ENCODE results near the gene CDC42EP5. TPM values are rescaled to one million over a fixed set of nuclear protein-coding genes. Genes with fewer than 3 reads are reported as not detected.

CDC42EP5 gene
- total RNA-seq, 1 experiment from 2014 or later: 11.5 TPM

GRCh38 chr19:54492568-54492967 lies 19.5 kb upstream of the CDC42EP5 start:
- no peaks in the 10 kb centered on the region for H3K4me1 Mint-ChIP-seq
- no peak overlapping the region for H3K4me3 Mint-ChIP-seq
- ATAC-seq (no peak), DNase-seq (ENCODE audit: low spot score) (no peak)
- H3K36me3 Mint-ChIP-seq: peaks cover 22% of the 10 kb centered on the region
- CTCF ChIA-PET: no interaction called here
- H3K27me3 Mint-ChIP-seq (ENCODE audit: low read depth): peaks cover 46% of the 10 kb centered on the region
- peaks cover 40% of the 10 kb centered on the region for H3K9me3 Mint-ChIP-seq
- TF ChIP-seq USF1 (CRISPR knock-in tag; IDR thresholded peaks at IDR 0.05): no peak
- TF ChIP-seq NFATC4 (CRISPR knock-in tag; IDR thresholded peaks at IDR 0.05): no peak
- TF ChIP-seq ERG (CRISPR knock-in tag; IDR thresholded peaks at IDR 0.05): no peak
- TF ChIP-seq CTCF (IDR thresholded peaks at IDR 0.05): no peak
- no peak for TF ChIP-seq USF2 (CRISPR knock-in tag; IDR thresholded peaks at IDR 0.05)
- no peak for TF ChIP-seq MLX (CRISPR knock-in tag; IDR thresholded peaks at IDR 0.05)
- no peak for TF ChIP-seq MYBL2 (CRISPR knock-in tag; IDR thresholded peaks at IDR 0.05)
- TF ChIP-seq SOX15 (CRISPR knock-in tag; IDR thresholded peaks at IDR 0.05): no peak
- H3K27ac Mint-ChIP-seq: no peak overlapping the region
- POLR2A ChIA-PET: no interaction called here

- ChIA-PET POLR2A (no interaction called here), CTCF (no interaction called here)
- Mint-ChIP-seq H3K4me1 (no peaks in the 10 kb centered on the region), H3K27me3 (ENCODE audit: low read depth) (peaks cover 51% of the 10 kb centered on the region), H3K9me3 (peaks cover 28% of the 10 kb centered on the region), H3K27ac (no peak overlapping the region), H3K36me3 (peaks cover 19% of the 10 kb centered on the region), H3K4me3 (no peak overlapping the region)
- TF ChIP-seq FOXJ3 (CRISPR knock-in tag; IDR thresholded peaks at IDR 0.05; ENCODE audit: borderline replicate concordance) (no peak), ZSCAN18 (CRISPR knock-in tag; IDR thresholded peaks at IDR 0.05) (no peak), ZBTB21 (CRISPR knock-in tag; IDR thresholded peaks at IDR 0.05; ENCODE audit: borderline replicate concordance) (no peak), ZNF232 (CRISPR knock-in tag; IDR thresholded peaks at IDR 0.05) (no peak), TCF7 (CRISPR knock-in tag; IDR thresholded peaks at IDR 0.05; ENCODE audit: low read depth) (no peak), SMAD3 (CRISPR knock-in tag; IDR thresholded peaks at IDR 0.05; ENCODE audit: borderline replicate concordance) (no peak), PRRX2 (CRISPR knock-in tag; IDR thresholded peaks at IDR 0.05) (no peak), ARID4B (CRISPR knock-in tag; IDR thresholded peaks at IDR 0.05; ENCODE audit: borderline replicate concordance) (no peak), MXD4 (CRISPR knock-in tag; IDR thresholded peaks at IDR 0.05; ENCODE audit: borderline replicate concordance) (no peak), USF1 (CRISPR knock-in tag; IDR thresholded peaks at IDR 0.05) (no peak), ZNF416 (CRISPR knock-in tag; IDR thresholded peaks at IDR 0.05) (no peak), NFYB (CRISPR knock-in tag; conservative IDR thresholded peaks at IDR 0.05; ENCODE audit: low read depth) (no peak), CREM (CRISPR knock-in tag; IDR thresholded peaks at IDR 0.05) (no peak)
- no peak for DNase-seq (ENCODE audit: low spot score)
- no peak for ATAC-seq
Observed at GRCh38 chr19:54489766-54490165, 16.7 kb upstream of the CDC42EP5 start.
